HG03558 (cell line): ENCODE measurements around the gene MARCHF4.

Source experiments
- ATAC-seq: cut with Tn5 transposase; IDR thresholded peaks from one replicate; pipeline ENCODE4 v1.9.1; 2021; ENCODE audit warnings: moderate number of reproducible peaks; ENCODE audit not compliant: unreplicated experiment; ENCODE audit errors: extremely low read depth

The MARCHF4 gene

GRCh38 chr2:216351172-216351925, 20.9 kb downstream of the MARCHF4 start:
- no peak for ATAC-seq

DNA sequence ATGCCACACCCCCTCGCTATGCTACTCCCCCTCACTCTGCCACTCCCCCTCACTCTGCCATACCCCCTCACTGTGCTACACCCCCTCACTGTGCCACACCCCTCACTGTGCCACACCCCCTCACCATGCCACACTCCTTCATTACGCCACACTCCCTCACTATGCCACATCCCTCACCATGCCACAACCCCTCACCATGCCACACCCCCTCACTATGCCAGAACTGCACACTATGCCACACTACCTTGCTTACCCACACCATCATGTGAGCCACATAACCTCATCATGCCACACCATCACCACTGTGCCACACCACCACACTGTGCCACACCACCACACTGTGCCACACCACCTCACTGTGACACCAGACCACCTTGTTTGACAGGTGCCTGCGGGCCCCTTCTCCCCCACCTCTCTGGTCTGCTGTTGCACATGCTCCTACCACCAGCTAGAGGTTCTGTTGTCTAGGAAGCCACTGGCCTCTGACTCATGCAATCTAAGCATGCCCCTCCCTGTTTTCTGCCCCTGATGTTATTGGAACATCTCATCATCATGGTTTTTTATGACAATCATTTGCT, 22.0 kb downstream of the MARCHF4 start:
- no peak for ATAC-seq

DNA sequence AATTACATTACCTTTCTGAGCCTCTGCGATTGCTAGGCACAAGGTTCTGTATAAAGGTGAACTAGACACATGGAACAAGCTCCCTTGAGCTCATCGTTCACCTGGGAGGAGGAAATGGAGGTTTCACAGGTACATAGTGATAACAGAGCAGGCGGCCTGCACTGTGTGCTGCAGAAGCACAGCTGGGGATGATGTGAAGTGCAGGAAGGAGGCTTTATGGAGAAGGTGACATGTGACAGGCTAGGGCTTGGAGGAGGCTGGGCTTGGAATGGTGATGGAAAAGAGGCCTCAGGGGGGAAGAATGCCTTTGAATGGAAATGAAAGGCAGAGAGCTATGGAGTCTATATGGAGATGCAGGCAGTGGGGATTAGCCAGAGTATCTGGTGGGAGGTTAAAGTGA, 22.9 kb downstream of the MARCHF4 start:
- no peak for ATAC-seq

DNA sequence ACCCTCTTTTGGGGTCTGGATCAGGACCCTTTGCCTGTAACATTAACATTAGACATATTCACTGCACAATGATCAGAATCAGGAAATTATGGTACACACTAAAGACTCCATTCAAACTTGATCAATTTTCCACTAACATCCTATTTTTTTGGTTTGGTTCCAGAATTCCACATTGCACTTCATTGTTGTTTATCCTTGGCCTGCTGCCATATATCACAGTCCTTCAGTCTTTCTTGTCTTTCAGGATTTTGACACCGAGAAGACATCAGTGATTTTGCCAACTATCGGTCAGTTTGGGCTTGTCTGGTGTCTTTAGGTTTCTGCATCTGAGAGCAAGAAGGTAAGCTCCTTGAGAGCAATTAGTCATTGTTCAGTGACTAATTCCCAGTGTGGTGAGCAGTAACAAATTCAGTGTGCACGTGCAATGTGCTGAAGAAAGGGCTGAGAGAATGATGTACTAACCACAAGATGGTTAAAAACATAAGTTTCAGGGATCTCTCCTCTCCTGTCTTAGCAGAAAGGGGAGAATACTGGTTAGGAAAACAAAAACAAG, 23.5 kb downstream of the MARCHF4 start:
- ATAC-seq: no peak

DNA sequence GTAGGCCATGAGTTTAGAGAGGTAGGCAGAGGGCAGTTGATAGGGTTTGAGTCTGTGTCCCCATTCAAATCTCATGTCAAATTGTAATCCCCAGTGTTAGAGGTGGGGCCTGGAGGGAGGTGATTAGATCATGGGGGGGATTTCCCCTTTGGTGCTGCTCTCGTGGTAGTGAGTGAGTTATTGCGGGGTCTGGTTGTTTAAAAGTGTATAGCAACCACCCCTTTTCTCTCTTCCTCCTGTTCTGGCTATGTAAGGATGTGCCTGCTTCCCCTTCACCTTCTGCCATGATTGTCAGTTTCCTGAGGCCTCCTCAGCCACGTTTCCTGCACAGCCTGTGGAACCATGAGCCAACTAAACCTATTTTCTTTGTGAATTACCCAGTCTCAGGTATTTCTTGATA, 25.5 kb downstream of the MARCHF4 start:
- no peak for ATAC-seq

- no peak for ATAC-seq
Measured at GRCh38 chr2:216345846-216346245, 26.4 kb downstream of the MARCHF4 start.

GRCh38 chr2:216344950-216345300, 27.4 kb downstream of the MARCHF4 start:
- ATAC-seq: no peak

- ATAC-seq: no peak
Measured at GRCh38 chr2:216344206-216344949, 27.9 kb downstream of the MARCHF4 start.

GRCh38 chr2:216343221-216343980, 28.9 kb downstream of the MARCHF4 start:
- ATAC-seq: no peak

DNA sequence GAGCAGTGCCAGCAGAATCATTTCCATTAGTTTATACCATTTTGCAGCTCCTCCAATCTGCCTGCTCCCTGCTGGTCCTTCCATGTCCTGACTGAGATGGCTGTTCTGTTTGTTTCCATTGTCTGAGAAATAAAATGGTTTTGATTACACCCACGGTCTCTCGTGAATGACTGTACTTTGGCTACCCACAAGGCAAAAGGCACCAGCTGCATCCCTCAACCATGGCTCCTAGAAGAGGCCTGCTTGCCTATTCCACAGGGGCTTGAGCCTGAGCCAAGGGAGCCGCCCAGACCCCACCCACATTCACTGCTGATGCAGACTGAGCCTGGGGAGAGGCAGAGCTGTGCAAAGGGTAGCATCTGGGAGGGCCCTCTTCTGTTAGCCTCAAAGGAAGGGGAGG, 31.2 kb downstream of the MARCHF4 start:
- ATAC-seq: no peak

DNA sequence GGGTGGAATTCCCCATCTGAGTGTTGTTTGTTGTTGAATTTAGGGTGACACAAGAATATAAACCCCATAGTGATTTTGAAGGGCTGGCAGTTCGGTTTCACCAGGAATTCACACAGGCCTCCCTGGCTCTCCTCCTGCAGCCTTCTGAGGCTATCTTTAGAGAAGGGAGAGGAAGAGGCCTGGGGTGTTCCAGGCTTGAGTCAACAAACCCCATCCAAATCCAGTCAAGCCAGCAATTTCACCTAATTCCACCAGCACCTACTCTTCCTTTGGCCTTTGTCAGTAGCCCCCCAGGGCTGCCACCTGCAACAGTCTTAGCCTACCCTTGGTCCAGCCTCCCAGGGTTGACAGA, 32.0 kb downstream of the MARCHF4 start:
- no peak for ATAC-seq

DNA sequence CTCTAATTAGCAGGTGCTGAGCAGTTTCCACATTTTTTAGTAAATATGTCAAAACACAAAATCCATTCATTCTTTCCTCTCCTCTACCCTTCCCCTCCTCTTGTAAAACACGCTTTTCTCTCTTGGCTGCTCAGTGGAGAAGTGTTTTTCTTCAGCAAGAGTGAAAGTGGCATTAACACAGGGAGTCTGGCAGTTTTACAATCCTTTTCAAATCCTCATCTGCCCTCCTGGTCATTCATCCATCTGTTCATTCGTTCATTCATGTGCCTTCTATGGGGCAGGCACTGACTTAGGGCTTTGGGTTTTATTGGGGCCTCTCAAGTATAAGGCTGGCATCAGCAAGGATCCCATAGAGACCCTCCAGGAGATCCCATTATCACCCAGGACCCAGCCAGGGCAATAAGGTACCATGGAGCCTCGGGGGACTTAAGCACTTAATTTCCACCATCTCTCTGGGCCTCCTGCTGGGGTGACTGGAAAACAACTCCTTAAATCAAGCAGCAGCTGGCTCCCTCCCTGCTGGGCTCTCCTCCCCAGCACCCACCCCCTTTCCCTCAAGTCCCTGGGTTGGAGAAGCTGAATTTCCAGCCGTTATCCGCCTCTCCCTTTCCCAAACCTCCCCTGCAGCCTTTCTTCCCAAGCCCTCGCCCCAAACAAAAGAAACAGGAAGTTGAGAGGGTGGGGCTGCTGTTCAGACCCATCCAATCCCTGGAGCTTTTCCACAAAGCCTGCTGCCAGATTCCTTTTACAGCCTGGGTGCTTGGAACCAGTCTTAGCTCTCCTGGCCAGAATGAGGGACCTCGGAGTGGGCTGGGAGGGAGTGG, 32.6 kb downstream of the MARCHF4 start:
- no peak for ATAC-seq

- ATAC-seq: no peak
Measured at GRCh38 chr2:216335252-216335651, 37.0 kb downstream of the MARCHF4 start.

DNA sequence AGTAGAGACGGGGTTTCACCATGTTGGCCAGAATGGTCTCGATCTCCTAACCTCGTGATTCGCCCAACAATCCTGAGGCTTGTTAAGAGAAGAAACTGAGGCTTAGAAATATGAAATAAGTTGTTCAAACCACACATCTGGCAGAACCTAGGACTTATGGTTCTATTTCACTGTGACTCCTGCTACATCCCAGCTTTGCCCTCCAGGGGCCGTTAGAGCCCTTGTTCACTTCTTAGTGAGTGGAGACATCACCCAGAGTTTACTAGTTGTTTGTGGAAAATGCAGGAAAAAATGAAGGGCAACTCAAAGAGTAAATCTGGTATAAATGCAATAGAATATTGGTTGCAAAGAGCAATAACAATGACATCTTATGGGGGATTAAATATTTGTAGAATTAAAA, 43.9 kb downstream of the MARCHF4 start:
- ATAC-seq: no peak

- ATAC-seq: no peak
Measured at GRCh38 chr2:216327447-216327935, 44.8 kb downstream of the MARCHF4 start.
